Natural killer cell (primary cell): ENCODE data around the gene CIB1. TPM values are rescaled to one million over a fixed set of nuclear protein-coding genes. Genes with fewer than 3 reads are reported as not detected.

Experiments used
- ATAC-seq, 3 donors: fragments of 150-1000 bp in 2 of 3; fragments of 200-7000 bp in 1 of 3; cut with Tn5 transposase; 1 replicate in 1 of 3; 2 replicates in 2 of 3; pipeline ENCODE4 v1.10.0; 2021; ENCODE audit warnings: mild to moderate bottlenecking in 2 of 3, moderate library complexity in 2 of 3
- DNase-seq, 2 donors: peaks; one replicate each; pipeline versions ENCODE4 v3.0.0 to v3.0.0-alpha.2; 2013 to 2021; ENCODE audit warnings: mixed read lengths in 1 of 2
- H3K27ac ChIP-seq: one replicate; pipeline ENCODE4 v1.5.1; 2013; ENCODE audit warnings: mild to moderate bottlenecking, low read length
- H3K27me3 ChIP-seq: one replicate; pipeline ENCODE4 v1.6.1; 2013; ENCODE audit warnings: low read length; ENCODE audit not compliant: control insufficient read depth, insufficient read depth
- H3K36me3 ChIP-seq: one replicate; pipeline ENCODE4 v1.6.1; 2013; ENCODE audit warnings: low read length; ENCODE audit not compliant: control insufficient read depth, insufficient read depth
- H3K4me1 ChIP-seq: one replicate; pipeline ENCODE4 v1.6.1; 2013; ENCODE audit warnings: low read length; ENCODE audit not compliant: control insufficient read depth, insufficient read depth
- H3K4me3 ChIP-seq: one replicate; pipeline ENCODE4 v1.5.1; 2013; ENCODE audit warnings: low read length
- H3K9me3 ChIP-seq: one replicate; pipeline ENCODE4 v1.6.1; 2013; ENCODE audit warnings: low read length; ENCODE audit not compliant: control insufficient read depth, insufficient read depth
- H3K27ac Mint-ChIP-seq, 2 donors: one replicate each; pipeline ENCODE4 v1.8.0; 2022; ENCODE audit warnings: mild to moderate bottlenecking in 2 of 2, mixed read lengths in 2 of 2, moderate library complexity in 1 of 2
- H3K27me3 Mint-ChIP-seq, 2 donors: one replicate each; pipeline ENCODE4 v1.8.0; 2022; ENCODE audit warnings: low read depth in 2 of 2, mixed read lengths in 2 of 2
- H3K36me3 Mint-ChIP-seq: one replicate; pipeline ENCODE4 v1.8.0; 2022; ENCODE audit warnings: mixed read lengths
- H3K4me1 Mint-ChIP-seq, 2 donors: one replicate each; pipeline ENCODE4 v1.8.0; 2022; ENCODE audit warnings: mixed read lengths in 2 of 2
- H3K4me3 Mint-ChIP-seq: one replicate; pipeline ENCODE4 v1.8.0; 2022; ENCODE audit warnings: mild to moderate bottlenecking, moderate library complexity, mixed read lengths
- H3K9me3 Mint-ChIP-seq, 2 donors: one replicate each; pipeline ENCODE4 v1.8.0; 2022; ENCODE audit warnings: mixed read lengths in 2 of 2
- CTCF ChIP-seq: fragments of 200-600 bp; IDR thresholded peaks from one replicate; pipeline ENCODE4 v1.8.0; 2022; ENCODE audit warnings: antibody characterized with exemption
- WGBS: methylation state at CpG from one replicate; pipeline ENCODE4 v1.1.7; 2013; ENCODE audit warnings: missing lambda C conversion rate; ENCODE audit not compliant: insufficient coverage; 5-methylcytosine and 5-hydroxymethylcytosine counted together
- intact Hi-C: fragments of 100-400 bp; cut with micrococcal nuclease; formaldehyde crosslinking; loops from one replicate; pipeline ENCODE4 v1.14.2; 2022
- total RNA-seq, 4 donors: library from RNA; stranded (reverse); fragments of 120-200 nt in 1 of 4; gene quantifications; one replicate each; pipeline versions ENCODE4 v1.2.3 to v1.2.4, GENCODE V29; 2013 to 2022

CIB1 gene
- total RNA-seq, 3 donors from 2014 or later (not counting 1 experiment from before 2014, with no cell fraction given), result 136 to 209 (median 154) TPM

DNA sequence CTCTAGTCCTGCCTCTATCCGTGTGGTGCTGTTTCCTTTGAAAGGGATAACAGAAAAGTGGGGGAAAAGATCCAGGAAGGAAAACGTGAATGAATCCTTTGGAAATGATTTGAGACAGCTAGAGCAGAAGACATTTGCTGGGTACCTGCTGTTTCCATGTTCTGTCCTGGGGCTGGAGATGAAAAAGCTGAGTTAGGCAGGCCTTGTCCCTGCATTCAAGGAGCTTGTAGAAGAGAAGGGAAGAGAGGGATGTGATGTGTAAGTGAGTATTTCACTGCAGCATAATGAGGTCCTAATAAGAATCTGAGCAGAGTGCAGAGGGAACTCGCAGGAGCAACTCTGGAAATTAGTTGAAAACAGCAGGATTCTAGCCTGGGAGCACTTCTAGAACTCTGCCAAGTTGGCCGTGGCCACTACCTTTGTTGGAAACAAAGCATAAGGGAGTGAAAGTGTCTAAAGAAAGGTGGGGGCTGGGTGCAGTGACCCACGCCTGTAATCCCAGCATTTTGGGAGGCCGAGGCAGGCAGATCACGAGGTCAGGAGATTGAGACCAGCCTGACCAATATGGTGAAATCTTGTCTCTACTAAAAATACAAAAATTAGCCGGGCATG, 46.4 kb downstream of the CIB1 start:
- Histone ChIP-seq H3K27ac (no peak overlapping the region), H3K27me3 (no peaks in the 10 kb centered on the region), H3K4me1 (peaks cover 63% of the 10 kb centered on the region), H3K9me3 (no peaks in the 10 kb centered on the region), H3K36me3 (no peaks in the 10 kb centered on the region), H3K4me3 (no peak overlapping the region)
- no peak for ATAC-seq
- 89% methylated on average over 7 of the region's 8 CpGs for WGBS
- intact Hi-C loops, result no loop called here
- no peaks in the 10 kb centered on the region for H3K27me3 Mint-ChIP-seq
- no peak for TF ChIP-seq CTCF
- no peak overlapping the region for H3K27ac Mint-ChIP-seq
- no peak for DNase-seq
- no peak overlapping the region for H3K4me3 Mint-ChIP-seq
- no peaks in the 10 kb centered on the region for H3K36me3 Mint-ChIP-seq
- H3K9me3 Mint-ChIP-seq, result no peaks in the 10 kb centered on the region
- H3K4me1 Mint-ChIP-seq, result peaks cover 13 to 22% of the 10 kb centered on the region in 2 donors

GRCh38 chr15:90184786-90185704, 48.7 kb downstream of the CIB1 start:
- DNase-seq (peak; percentile 38 to 72), ATAC-seq (peak; percentile 77 to 85 (median 84))
- H3K27ac Mint-ChIP-seq, result peak overlapping the region in 1 of 2 donors; percentile 75
- 3% methylated on average over 65 of the region's 67 CpGs for WGBS
- TF ChIP-seq CTCF, result no peak
- intact Hi-C loops, result no loop called here
- H3K36me3 ChIP-seq, result no peaks in the 10 kb centered on the region
- H3K4me1 Mint-ChIP-seq, result peaks cover 6 to 7% of the 10 kb centered on the region in 2 donors
- H3K4me3 ChIP-seq, result peak overlapping the region; percentile 51
- H3K36me3 Mint-ChIP-seq, result no peaks in the 10 kb centered on the region
- H3K9me3 ChIP-seq, result no peaks in the 10 kb centered on the region
- no peaks in the 10 kb centered on the region for H3K27me3 Mint-ChIP-seq
- no peaks in the 10 kb centered on the region for H3K27me3 ChIP-seq
- no peaks in the 10 kb centered on the region for H3K9me3 Mint-ChIP-seq
- peak overlapping the region; percentile 87 for H3K4me3 Mint-ChIP-seq
- peaks cover 40% of the 10 kb centered on the region for H3K4me1 ChIP-seq
- peak overlapping the region; percentile 59 for H3K27ac ChIP-seq

GRCh38 chr15:90184119-90184785, 49.5 kb downstream of the CIB1 start:
- Histone ChIP-seq H3K4me3 (peak overlapping the region; percentile 51), H3K36me3 (no peaks in the 10 kb centered on the region), H3K27ac (peak overlapping the region; percentile 59), H3K4me1 (peaks cover 38% of the 10 kb centered on the region), H3K27me3 (no peaks in the 10 kb centered on the region), H3K9me3 (no peaks in the 10 kb centered on the region)
- H3K4me1 Mint-ChIP-seq, result peaks cover 9 to 11% of the 10 kb centered on the region in 2 donors
- no peaks in the 10 kb centered on the region for H3K9me3 Mint-ChIP-seq
- no peak overlapping the region for H3K27ac Mint-ChIP-seq
- DNase-seq (peak in 1 of 2 donors; percentile 40), ATAC-seq (peak in 1 of 3 donors; percentile 45)
- H3K4me3 Mint-ChIP-seq, result peak overlapping the region; percentile 71
- no peaks in the 10 kb centered on the region for H3K36me3 Mint-ChIP-seq
- whole genome bisulfite sequencing, result 49% methylated on average over 24 of the region's 27 CpGs
- H3K27me3 Mint-ChIP-seq, result peaks cover 0 to 4% of the 10 kb centered on the region in 2 donors
- TF ChIP-seq CTCF, result no peak
- intact Hi-C loops, result no loop called here
